Fibroblast of villous mesenchyme (primary cell): ENCODE measurements around the gene INTS1. TPM values are rescaled to one million over a fixed set of nuclear protein-coding genes. Genes with fewer than 3 reads are reported as not detected.

Experiments
- DNase-seq: peaks from one replicate; pipeline ENCODE4 v3.0.0-alpha.2; 2010; ENCODE audit warnings: low read depth
- H3K4me3 ChIP-seq: 2 replicates; pipeline ENCODE4 v1.5.1; 2011; ENCODE audit warnings: low read depth, mild to moderate bottlenecking, low read length
- CTCF ChIP-seq: IDR thresholded peaks from 2 replicates; pipeline ENCODE4 v1.5.1; 2012; ENCODE audit warnings: low read depth, mild to moderate bottlenecking, low read length; ENCODE audit not compliant: insufficient read depth
- total RNA-seq: library from RNA; depleted of rRNA; stranded (reverse); fragments of >200 nt; gene quantifications from 2 replicates; pipeline ENCODE4 v1.2.3, GENCODE V29; 2012

INTS1 gene
- total RNA-seq, 1 donor, result 45.3 TPM

DNA sequence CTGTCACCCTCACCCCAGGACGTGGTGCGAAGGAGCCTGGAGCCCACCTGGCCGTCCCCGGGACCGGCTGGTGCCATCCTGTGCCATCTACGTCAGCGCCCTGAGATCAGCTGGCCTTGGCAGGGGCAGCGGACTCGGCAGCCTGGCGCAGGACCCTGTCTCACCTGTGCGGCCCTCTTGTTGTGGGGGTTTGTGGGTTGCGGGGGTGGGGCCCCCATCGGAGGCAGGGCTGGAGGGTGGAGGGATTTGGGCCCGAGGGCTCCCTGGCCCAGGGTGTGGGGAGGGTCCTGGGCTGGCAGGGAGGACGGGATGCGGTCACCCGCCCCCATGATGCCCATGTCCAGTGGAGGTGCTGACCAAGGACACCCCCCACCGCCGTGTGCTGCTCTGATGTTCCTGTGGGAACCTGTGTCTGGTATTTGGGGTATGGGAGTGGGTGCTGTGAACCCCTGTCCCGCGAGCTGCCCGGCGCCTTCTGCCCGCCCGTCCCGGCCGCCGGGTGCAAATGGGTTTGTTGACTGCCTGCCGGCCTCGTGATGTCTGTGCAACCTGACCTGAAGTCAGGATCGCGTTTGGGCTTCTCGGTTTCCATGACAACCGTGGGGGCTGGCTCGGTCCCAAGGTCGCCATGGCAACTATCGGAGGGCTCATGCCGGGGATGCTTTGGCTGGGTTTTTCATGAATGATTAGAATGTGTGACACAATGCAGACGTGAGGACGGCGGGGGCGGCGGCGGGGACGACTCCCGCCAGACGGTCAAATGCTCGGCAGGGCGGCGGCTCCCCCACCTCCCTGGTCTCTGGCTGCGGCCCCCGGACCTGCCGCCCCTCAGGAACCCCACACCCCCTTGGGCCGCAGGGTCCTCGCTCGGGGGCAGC, 33.6 kb upstream of the INTS1 start:
- peak overlapping the region; percentile 62 for H3K4me3 ChIP-seq
- DNase-seq, result peak; percentile 98
- TF ChIP-seq CTCF, result no peak

- TF ChIP-seq CTCF, result no peak
- DNase-seq, result peak; percentile 100
- peak overlapping the region; percentile 62 for H3K4me3 ChIP-seq
These were observed 32.8 kb upstream of the INTS1 start for GRCh38 chr7:1536743-1537534.

DNA sequence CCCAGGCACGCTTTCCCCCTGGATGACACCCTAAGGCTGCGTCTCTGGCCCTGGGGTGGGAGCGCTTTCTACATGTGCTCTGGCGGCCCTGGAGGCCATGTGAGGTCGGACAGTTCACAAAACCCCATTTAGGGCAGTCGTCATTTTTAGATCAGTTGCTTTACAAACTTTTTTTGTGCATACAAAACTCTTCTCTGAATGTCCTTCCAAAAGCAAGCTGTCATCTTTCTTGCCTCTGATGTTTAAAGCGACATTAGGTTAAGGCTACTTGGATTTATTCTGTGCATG, 32.2 kb upstream of the INTS1 start:
- H3K4me3 ChIP-seq, result peak overlapping the region; percentile 38
- no peak for TF ChIP-seq CTCF
- DNase-seq, result no peak

DNA sequence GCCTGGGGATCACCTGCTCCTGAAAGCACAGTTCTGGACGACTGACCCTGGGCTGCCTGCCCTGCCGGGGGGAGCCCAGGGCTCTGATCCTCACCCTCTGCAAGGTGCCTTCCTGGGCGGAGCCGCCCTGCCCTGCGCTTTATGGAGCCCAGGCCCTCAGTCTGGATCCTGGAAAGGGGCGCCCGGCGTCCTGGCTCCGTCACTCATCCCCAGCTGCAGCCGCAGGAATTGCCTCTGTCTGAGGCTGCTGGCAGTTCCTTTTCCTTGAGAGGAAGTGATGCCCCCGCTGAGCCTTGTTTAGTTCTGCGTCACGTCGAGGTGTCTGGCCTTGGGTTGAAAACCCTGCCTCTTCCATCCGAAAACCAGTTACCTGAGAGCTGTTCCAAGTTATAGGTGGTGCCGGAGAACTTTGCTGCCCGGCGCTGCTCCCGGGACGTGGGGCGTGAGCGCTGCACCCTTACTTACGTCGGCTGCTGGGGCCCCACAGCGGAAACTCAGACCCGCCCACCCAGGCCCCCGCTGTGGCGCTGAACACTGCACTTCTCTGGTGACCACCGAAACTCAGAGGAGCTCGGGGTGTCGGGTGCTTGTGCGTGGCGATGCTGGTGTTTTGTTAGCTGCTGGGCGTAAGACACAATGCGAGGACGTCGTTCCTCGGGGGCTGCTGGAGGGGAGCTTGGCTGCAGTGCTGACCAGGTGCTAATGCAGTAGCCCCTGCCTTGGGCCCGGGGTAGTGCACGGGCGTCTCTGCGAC, 31.7 kb upstream of the INTS1 start:
- no peak overlapping the region for H3K4me3 ChIP-seq
- no peak for DNase-seq

DNA sequence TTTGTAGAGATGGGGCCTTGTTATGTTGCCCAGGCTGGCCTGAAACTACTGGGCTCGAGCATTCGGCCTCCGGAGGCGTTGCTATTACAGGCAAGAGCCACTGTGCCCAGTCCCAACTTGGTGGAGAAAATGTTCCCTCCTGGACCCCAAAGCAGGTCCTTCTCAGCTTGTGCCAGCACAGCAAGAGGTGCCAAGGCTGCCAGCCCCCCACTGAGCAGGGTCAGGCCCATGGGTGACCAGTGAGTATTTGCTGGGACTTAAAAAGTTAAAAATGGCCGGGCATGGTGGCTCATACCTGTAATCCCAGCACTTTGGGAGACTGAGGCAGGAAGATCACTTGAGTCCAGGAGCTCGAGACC, 30.9 kb upstream of the INTS1 start:
- no peak for TF ChIP-seq CTCF
- H3K4me3 ChIP-seq, result no peak overlapping the region
- DNase-seq, result no peak

More for the DNA sequence above, 31.7 kb upstream of the INTS1 start:
- TF ChIP-seq CTCF, result no peak

DNA sequence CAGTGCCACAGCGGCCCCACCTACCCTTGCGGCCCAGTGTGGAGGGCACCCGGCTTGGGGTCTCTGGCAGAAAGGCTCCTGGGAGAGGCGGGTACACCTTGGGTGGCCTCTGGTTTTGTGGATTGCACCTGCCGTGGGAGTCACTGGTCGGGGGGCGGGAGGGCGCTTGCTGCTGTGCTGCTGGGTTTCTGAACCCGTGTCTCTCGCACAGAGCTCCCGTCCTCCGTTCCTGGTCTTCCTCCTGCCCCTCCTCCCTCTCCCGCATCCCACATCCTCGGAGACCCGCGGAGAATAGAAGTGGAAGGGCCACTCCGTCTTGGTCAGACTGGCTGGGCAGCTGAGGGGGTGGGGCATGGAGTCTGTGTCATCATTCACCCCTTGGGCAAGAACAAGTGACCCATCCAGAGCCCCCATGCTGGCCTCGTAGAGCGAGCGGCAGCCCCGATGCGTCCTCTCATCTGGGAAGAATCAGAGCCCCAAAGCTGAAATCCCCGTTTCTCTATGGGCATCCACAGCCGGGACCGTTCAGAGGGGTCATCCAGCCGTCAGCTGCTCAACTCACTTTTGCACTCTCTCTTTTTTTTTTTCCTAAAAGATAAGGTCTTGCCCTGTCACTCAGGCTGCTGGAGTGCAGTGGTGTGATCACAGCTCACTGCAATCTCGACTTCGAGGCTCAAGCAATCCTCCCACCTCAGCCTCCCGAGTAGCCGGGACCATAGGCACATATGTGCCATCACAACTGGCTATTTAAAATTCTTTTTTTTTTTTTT, 30.3 kb upstream of the INTS1 start:
- H3K4me3 ChIP-seq, result no peak overlapping the region
- DNase-seq, result no peak
- TF ChIP-seq CTCF, result no peak
